ENCODE data around the gene AEBP1.

The AEBP1 gene

DNA sequence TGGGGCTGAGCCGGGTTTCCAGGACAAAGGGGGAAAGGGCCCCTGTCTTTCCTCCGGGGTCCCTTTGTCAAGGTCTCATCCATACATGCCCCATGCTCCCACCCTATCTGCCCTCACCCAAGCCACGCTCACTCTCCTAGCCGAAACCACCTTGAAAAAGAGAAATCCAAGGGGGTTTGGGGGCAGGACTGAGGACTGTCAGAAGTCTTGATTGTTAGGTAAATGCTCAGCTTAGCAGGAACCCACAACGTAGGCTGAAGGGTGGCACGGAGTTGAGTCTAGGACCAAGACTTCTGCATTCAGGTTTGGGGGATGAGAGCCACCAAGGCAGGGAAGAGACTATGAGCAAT, 38.1 kb upstream of the AEBP1 start:
- Mint-ChIP-seq H3K9me3 (no peaks in the 10 kb centered on the region), H3K27ac (peak overlapping the region in 1 of 3 experiments; percentile 53), H3K4me1 (peaks cover 31% of the 10 kb centered on the region), H3K4me3 (no peak overlapping the region), H3K27me3 (ENCODE audit: low read depth) (peaks cover 4% of the 10 kb centered on the region), H3K36me3 (ENCODE audit: low read depth) (peaks cover 10% of the 10 kb centered on the region)
- TF ChIP-seq, protein P1, sequence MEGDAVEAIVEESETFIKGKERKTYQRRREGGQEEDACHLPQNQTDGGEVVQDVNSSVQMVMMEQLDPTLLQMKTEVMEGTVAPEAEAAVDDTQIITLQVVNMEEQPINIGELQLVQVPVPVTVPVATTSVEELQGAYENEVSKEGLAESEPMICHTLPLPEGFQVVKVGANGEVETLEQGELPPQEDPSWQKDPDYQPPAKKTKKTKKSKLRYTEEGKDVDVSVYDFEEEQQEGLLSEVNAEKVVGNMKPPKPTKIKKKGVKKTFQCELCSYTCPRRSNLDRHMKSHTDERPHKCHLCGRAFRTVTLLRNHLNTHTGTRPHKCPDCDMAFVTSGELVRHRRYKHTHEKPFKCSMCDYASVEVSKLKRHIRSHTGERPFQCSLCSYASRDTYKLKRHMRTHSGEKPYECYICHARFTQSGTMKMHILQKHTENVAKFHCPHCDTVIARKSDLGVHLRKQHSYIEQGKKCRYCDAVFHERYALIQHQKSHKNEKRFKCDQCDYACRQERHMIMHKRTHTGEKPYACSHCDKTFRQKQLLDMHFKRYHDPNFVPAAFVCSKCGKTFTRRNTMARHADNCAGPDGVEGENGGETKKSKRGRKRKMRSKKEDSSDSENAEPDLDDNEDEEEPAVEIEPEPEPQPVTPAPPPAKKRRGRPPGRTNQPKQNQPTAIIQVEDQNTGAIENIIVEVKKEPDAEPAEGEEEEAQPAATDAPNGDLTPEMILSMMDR (IDR thresholded peaks at IDR 0.05; ENCODE audit: unreplicated experiment in 3 of 3): no peak

DNA sequence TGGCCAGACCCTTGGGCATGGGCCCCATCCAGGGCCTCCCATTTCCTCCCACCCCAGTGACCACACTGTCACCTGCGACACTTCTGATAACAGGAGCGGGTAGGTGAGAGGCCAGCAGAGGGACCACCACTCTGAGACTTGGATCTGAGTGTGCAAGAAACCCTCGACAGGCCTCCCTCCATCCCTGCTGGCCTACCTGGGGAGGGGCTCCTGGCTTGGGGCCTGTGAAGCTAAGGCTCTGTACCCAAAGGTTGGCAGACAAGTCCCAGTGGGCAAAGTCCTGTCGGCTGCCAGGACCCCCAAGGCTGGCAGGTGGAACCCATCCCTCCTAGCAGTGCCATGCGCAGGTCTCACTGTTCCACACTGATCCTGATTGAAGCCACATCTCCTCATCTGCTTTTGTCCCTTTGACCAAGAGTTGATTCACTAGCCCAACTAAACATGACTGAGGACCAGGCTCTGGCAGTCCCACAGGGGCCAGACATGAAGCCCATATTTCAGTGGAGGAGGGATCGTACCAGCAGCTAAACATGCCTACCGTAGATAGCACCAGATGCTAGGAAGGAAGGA, 37.6 kb upstream of the AEBP1 start:
- Mint-ChIP-seq H3K4me3 (no peak overlapping the region), H3K36me3 (ENCODE audit: low read depth) (peaks cover 6% of the 10 kb centered on the region), H3K27ac (no peak overlapping the region), H3K4me1 (peaks cover 31% of the 10 kb centered on the region), H3K9me3 (no peaks in the 10 kb centered on the region), H3K27me3 (ENCODE audit: low read depth) (peaks cover 4% of the 10 kb centered on the region)
- TF ChIP-seq, protein P1 (IDR thresholded peaks at IDR 0.05; ENCODE audit: unreplicated experiment in 3 of 3): no peak

DNA sequence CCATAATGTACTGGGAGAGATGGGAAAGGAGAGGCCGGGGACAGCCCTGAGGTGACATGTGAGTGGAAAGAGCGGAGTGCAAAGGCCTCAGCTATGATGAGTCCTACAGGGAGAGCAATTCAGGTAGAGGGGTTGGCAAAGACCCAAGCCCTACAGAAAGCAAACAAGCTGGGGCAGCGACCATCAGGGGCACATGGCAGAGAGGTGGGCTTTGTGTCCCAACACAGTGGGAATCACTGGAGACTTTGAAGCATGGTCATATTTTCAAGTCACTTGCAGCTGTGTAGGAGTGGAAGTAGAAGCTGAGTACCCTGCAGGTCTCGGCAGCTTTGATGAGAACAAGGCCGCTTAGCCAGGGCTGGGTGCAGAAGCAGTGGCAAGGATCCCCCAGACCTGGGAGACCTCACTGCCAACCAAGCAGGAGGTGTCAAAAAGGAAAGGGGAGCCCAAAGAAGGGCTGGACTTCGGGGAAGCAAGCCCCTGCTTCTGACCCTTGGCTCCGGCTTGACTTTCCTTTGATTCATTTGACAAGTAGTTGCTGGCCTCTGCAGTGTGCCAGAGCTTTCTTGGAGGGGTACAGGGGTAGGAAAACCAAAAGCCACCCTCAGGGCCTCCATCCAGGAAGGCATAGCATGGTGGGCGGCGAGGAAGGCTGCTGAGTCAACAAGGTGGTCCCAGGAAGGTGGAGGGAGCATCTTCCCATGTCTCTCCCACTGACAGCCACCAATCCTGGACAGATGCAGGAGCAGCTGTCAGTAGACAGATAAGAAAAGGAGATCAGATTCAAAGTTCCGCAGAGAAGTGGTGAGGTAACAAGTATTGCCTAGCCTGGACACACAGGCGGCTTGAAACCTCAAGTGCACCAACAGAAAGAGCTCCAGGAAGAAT, 36.8 kb upstream of the AEBP1 start:
- Mint-ChIP-seq H3K36me3 (ENCODE audit: low read depth) (peaks cover 10% of the 10 kb centered on the region), H3K27me3 (ENCODE audit: low read depth) (peaks cover 4% of the 10 kb centered on the region), H3K9me3 (no peaks in the 10 kb centered on the region), H3K4me3 (no peak overlapping the region), H3K27ac (no peak overlapping the region), H3K4me1 (peaks cover 31% of the 10 kb centered on the region)
- TF ChIP-seq, protein P1 (IDR thresholded peaks at IDR 0.05; ENCODE audit: unreplicated experiment in 3 of 3): no peak

DNA sequence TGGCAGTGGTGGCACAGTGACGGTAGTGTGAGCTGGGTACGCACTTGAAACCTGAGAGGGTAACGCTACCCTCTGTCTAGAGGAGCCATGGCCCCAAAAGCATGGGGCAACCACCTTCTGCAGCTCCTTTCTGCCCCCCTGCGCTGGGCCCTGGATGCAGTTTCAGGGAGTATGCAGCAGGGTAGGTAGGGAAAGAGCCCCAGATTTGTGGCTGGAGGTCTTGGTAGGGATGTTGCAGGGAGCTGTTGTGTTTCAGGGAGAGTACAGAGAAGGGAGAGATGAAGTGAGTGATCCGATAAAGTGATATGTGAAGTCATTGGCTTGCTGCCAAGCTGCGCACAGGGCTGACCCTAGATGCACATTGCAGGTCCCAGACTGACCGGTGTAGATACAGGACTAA, 36.1 kb upstream of the AEBP1 start:
- H3K27me3 Mint-ChIP-seq (ENCODE audit: low read depth): peaks cover 4% of the 10 kb centered on the region
- H3K36me3 Mint-ChIP-seq (ENCODE audit: low read depth): peaks cover 16% of the 10 kb centered on the region
- no peaks in the 10 kb centered on the region for H3K9me3 Mint-ChIP-seq
- H3K4me1 Mint-ChIP-seq: peaks cover 31% of the 10 kb centered on the region
- H3K27ac Mint-ChIP-seq: peak overlapping the region in 1 of 3 experiments; percentile 16
- TF ChIP-seq, protein P1 (IDR thresholded peaks at IDR 0.05; ENCODE audit: unreplicated experiment in 3 of 3): no peak
- no peak overlapping the region for H3K4me3 Mint-ChIP-seq

DNA sequence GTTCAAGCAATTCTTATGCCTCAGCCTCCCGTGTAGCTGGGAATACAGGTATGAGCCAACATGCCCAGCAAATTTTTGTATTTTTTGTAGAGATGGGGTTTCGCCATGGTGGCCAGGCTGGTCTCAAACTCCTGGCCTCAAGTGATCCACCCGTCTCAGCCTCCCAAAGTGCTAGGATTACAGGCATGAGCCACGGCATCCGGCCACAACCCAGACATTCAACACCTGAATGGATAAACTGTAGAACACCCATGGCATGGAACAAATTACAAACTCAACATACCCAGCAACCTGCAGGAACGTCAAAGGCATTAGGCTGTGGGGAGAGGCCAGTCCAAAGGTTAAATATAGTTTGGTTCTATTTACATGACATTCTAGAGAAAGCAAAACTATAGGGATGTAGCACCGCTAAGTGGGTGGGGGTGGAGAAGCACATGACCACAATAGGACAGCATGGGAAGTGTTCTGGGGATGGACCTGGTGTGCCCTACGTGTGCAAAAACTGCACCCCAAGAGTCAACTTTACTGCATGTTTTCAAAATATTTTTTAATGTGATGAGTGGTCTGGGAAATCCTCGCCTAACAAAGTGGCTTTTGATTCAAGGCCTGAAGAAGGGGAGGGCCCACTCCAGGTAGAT, 32.3 kb upstream of the AEBP1 start:
- Mint-ChIP-seq H3K27me3 (ENCODE audit: low read depth) (no peaks in the 10 kb centered on the region), H3K4me1 (peaks cover 12% of the 10 kb centered on the region), H3K9me3 (no peaks in the 10 kb centered on the region), H3K4me3 (no peak overlapping the region), H3K27ac (peak overlapping the region in 2 of 3 experiments; percentile 50 to 69), H3K36me3 (ENCODE audit: low read depth) (peaks cover 20% of the 10 kb centered on the region)
- TF ChIP-seq, protein P1 (IDR thresholded peaks at IDR 0.05; ENCODE audit: unreplicated experiment in 3 of 3): no peak
